ENCODE measurements around the gene LRRC14B. TPM values are rescaled to one million over a fixed set of nuclear protein-coding genes. Genes with fewer than 3 reads are reported as not detected.
A peak's percentile ranks its signal among the peaks of the same experiment; 100 is the strongest.

Gene LRRC14B
- total and polyA plus RNA-seq, 4 donors: not detected

DNA sequence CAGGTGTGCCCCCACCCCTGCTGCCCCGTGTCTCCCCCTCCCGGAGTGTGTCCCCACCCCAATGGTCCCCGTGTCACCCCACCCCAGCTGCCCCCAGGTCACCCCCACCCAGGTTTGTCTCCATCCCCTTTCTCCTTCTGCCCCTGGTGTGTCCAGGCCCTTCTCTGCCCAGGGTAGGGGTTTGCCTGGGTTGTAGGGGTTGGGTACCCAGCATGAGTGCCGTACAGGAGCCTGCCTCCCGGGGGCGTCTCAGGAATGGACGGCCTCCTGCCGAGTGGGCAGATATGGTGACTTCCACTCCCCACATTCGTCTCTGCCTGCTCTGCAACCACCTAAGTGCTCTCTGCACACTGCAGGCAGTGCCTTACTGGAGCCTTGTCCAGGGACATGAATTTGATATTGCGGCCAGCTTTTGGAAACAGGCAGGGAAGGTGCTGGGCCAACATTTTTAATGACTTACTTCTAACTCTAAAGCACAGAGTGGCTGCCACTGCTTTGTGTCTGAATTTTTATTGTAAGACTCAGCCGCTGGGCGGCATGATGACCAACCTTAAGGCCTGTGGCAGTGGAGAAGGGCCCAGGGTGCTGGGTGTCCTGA, 6.7 kb downstream of the LRRC14B start:
- Histone ChIP-seq H3K27ac (ENCODE audit: low read depth in 1 of 2, low read length in 2 of 2) (no peak overlapping the region), H3K27me3 (ENCODE audit: control insufficient read depth in 1 of 2, insufficient read depth in 2 of 2, low read length in 1 of 2) (no peaks in the 10 kb centered on the region), H3K4me3 (ENCODE audit: low read length in 2 of 2) (no peak overlapping the region), H3K9me3 (ENCODE audit: control insufficient read depth, low read length) (no peaks in the 10 kb centered on the region), H3K4me1 (ENCODE audit: control insufficient read depth in 1 of 2, insufficient read depth in 2 of 2, low read length in 2 of 2) (no peaks in the 10 kb centered on the region), H3K36me3 (ENCODE audit: control insufficient read depth in 1 of 2, insufficient read depth in 2 of 2, low read length in 1 of 2) (no peaks in the 10 kb centered on the region)
- DNase-seq (peak in 1 of 2 donors; percentile 49), ATAC-seq (ENCODE audit: low FRiP score) (no peak)
- WGBS, 2 donors: 90 to 92% methylated on average over 12 of the region's 12 CpGs
- intact Hi-C loops (cut with DNase I): no loop called here

DNA sequence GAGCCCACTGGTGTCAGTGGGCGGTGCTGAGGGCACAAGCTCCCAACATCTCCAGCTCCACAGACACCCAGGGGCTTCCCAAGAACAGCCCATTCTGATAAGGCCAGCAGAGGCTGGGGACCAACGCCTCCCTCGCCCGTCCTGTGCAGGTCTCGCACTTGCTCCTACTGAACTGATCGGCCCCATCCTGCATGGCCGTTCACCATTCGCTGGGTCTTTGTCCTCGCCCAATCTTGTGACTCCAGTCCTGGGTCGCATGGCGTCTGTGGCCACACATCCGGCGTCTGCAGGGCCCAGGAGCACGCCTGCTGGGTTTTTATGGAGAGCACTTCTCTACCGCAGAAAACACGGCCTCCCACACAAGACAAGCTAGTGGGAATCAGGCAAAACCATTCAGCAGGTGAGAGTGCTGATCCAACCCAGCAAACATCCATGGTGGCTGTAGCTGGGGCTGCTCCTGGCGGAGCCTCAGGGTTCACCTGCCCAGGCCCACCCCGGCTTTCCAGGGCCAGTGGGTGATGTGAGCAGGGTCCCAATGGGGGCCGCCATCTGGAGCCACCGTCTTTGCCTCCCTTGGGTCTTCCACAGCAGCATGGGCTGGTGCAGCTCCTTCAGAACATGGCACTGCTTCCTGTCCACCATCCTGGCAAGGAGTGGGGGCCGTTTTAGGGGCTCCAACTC, 7.4 kb downstream of the LRRC14B start:
- 97 to 98% methylated on average over 21 of the region's 21 CpGs for WGBS, 2 donors
- H3K27ac ChIP-seq (ENCODE audit: low read depth in 1 of 2, low read length in 2 of 2): no peak overlapping the region
- intact Hi-C loops (cut with DNase I): no loop called here
- DNase-seq (peak in 1 of 2 donors; percentile 66), ATAC-seq (ENCODE audit: low FRiP score) (no peak)
- no peaks in the 10 kb centered on the region for H3K27me3 ChIP-seq (ENCODE audit: control insufficient read depth in 1 of 2, insufficient read depth in 2 of 2, low read length in 1 of 2)
- H3K9me3 ChIP-seq (ENCODE audit: control insufficient read depth, low read length): no peaks in the 10 kb centered on the region
- no peak overlapping the region for H3K4me3 ChIP-seq (ENCODE audit: low read length in 2 of 2)
- no peaks in the 10 kb centered on the region for H3K36me3 ChIP-seq (ENCODE audit: control insufficient read depth in 1 of 2, insufficient read depth in 2 of 2, low read length in 1 of 2)
- H3K4me1 ChIP-seq (ENCODE audit: control insufficient read depth in 1 of 2, insufficient read depth in 2 of 2, low read length in 2 of 2): no peaks in the 10 kb centered on the region

DNA sequence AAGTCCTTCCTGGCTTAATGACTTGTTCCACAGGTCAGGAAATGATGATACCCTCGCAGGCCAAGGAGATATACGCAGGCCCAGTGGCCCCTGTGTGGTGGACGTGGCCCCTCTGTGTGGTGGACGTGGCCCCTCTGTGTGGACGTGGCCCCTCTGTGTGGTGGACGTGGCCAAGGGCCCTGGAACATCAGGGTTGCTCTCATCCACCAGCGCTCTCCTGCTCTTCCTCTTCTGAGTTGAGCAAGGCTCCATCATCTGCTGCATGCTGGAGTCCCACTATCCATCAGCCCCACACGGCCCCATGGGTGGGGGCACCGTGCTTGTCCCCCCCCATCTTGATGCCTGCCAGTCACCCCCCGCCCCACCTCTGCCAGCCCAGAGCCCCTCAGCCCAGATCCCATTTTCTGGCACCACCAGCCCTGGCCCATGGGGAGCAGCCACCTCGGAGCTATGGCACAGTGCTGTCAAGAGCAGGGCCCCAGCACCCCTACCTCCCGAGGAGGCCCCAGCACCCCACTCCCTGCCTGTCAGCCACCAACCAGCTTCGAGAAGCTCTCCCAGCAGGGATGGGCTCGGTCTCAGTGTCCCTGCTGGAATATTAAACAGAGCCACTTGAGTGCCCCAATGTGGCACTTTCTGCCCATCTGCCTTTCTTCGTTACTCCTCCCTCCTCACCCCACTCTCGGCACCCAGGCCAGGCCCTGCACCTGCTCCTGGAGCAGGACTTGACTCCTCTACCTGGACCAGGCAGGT, 8.1 kb downstream of the LRRC14B start:
- peak; percentile 26 for ATAC-seq (ENCODE audit: low FRiP score)
- Histone ChIP-seq H3K4me3 (ENCODE audit: low read length in 2 of 2) (no peak overlapping the region), H3K27me3 (ENCODE audit: control insufficient read depth in 1 of 2, insufficient read depth in 2 of 2, low read length in 1 of 2) (no peaks in the 10 kb centered on the region), H3K27ac (ENCODE audit: low read depth in 1 of 2, low read length in 2 of 2) (no peak overlapping the region), H3K9me3 (ENCODE audit: control insufficient read depth, low read length) (no peaks in the 10 kb centered on the region), H3K4me1 (ENCODE audit: control insufficient read depth in 1 of 2, insufficient read depth in 2 of 2, low read length in 2 of 2) (no peaks in the 10 kb centered on the region), H3K36me3 (ENCODE audit: control insufficient read depth in 1 of 2, insufficient read depth in 2 of 2, low read length in 1 of 2) (no peaks in the 10 kb centered on the region)
- intact Hi-C loops (cut with DNase I): no loop called here
- peak in 1 of 2 donors; percentile 62 for DNase-seq
- 95 to 97% methylated on average over 16 of the region's 16 CpGs for WGBS, 2 donors

DNA sequence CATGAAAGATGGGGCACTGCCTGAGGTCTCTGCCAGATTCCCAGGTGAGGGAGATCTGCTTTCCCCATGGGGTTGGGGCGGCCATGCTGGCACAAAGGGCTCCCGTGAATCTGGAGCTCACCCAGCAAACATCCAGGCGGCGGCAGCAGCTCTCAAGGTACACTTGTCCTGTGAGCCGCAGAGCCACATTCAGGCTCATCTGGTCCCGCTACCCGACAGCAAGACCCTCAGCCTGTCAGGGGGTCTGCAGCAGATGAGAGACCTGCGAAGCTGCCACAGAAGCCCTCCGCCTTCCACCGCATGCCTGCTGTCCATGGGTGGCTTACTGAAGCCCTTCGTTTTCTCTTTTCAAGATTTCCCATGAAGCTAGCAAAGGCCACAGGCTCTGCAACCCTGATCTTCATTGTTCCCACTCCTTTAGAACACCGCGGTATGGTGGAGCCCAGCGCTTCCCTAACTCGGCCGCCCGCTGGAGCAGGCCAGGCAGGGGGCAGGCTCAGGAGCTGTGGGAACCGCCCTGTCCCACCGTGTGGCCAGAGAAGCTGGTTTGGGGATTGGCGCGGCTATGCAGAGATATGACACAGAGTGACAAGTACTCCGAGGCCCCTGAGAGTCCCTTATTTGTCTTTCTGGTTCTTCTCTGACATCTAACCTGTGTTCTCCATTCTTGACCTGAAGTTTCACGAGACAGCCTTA, 8.8 kb downstream of the LRRC14B start:
- DNase-seq: peak in 1 of 2 donors; percentile 57
- no peaks in the 10 kb centered on the region for H3K36me3 ChIP-seq (ENCODE audit: control insufficient read depth in 1 of 2, insufficient read depth in 2 of 2, low read length in 1 of 2)

DNA sequence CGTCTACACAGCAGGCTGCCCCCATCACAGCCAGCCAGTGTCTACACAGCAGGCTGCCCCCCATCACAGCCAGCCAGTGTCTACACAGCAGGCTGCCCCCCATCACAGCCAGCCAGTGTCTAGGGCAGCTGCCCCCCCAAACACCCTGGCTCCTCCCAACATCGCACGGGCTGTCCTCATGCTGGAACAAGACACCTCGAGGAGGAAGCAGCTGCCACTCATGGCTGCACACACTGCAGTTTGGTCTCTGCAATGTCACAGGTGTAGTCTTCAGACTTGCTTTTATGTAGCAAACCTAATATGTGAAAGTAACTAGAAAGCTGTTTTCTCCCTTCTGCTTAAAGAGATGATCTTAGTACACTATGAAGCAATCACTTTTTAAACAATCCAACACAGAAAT, 9.7 kb downstream of the LRRC14B start:
- intact Hi-C loops (cut with DNase I): no loop called here
- H3K27me3 ChIP-seq (ENCODE audit: control insufficient read depth in 1 of 2, insufficient read depth in 2 of 2, low read length in 1 of 2): no peaks in the 10 kb centered on the region
- H3K4me3 ChIP-seq (ENCODE audit: low read length in 2 of 2): no peak overlapping the region
- WGBS, 2 donors: 85 to 91% methylated on average over 3 to 4 of the region's 4 CpGs
- DNase-seq: no peak
- no peak overlapping the region for H3K27ac ChIP-seq (ENCODE audit: low read depth in 1 of 2, low read length in 2 of 2)
- H3K36me3 ChIP-seq (ENCODE audit: control insufficient read depth in 1 of 2, insufficient read depth in 2 of 2, low read length in 1 of 2): no peaks in the 10 kb centered on the region
- H3K4me1 ChIP-seq (ENCODE audit: control insufficient read depth in 1 of 2, insufficient read depth in 2 of 2, low read length in 2 of 2): no peaks in the 10 kb centered on the region
- no peak for ATAC-seq (ENCODE audit: low FRiP score)
- no peaks in the 10 kb centered on the region for H3K9me3 ChIP-seq (ENCODE audit: control insufficient read depth, low read length)

More for the DNA sequence above, 8.8 kb downstream of the LRRC14B start:
- Histone ChIP-seq H3K27me3 (ENCODE audit: control insufficient read depth in 1 of 2, insufficient read depth in 2 of 2, low read length in 1 of 2) (no peaks in the 10 kb centered on the region), H3K27ac (ENCODE audit: low read depth in 1 of 2, low read length in 2 of 2) (no peak overlapping the region), H3K9me3 (ENCODE audit: control insufficient read depth, low read length) (no peaks in the 10 kb centered on the region), H3K4me1 (ENCODE audit: control insufficient read depth in 1 of 2, insufficient read depth in 2 of 2, low read length in 2 of 2) (no peaks in the 10 kb centered on the region), H3K4me3 (ENCODE audit: low read length in 2 of 2) (no peak overlapping the region)
- ATAC-seq (ENCODE audit: low FRiP score): no peak
- 93 to 96% methylated on average over 23 of the region's 23 CpGs for WGBS, 2 donors
- intact Hi-C loops (cut with DNase I): no loop called here

DNA sequence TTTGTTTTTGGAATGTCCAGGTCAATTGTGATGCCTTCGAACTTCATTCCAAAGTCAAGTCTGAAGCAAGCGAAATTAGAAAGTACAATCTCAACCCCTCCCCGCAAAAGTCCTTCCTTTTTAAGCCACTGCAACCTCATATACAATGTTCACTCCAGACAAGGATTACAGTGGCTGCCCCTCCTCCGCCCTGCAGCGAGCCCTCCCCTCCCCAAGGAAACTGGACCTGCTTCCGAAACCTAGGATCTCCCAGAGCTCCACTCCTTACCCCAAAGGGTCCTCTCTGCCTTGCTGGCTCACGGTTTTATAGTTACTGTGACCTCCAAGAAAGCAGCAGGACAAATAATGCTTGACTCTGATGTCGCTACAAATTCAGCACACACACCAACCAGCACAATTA, 10.4 kb downstream of the LRRC14B start:
- Histone ChIP-seq H3K27ac (ENCODE audit: low read depth in 1 of 2, low read length in 2 of 2) (no peak overlapping the region), H3K27me3 (ENCODE audit: control insufficient read depth in 1 of 2, insufficient read depth in 2 of 2, low read length in 1 of 2) (no peaks in the 10 kb centered on the region), H3K9me3 (ENCODE audit: control insufficient read depth, low read length) (no peaks in the 10 kb centered on the region), H3K4me1 (ENCODE audit: control insufficient read depth in 1 of 2, insufficient read depth in 2 of 2, low read length in 2 of 2) (no peaks in the 10 kb centered on the region), H3K4me3 (ENCODE audit: low read length in 2 of 2) (no peak overlapping the region), H3K36me3 (ENCODE audit: control insufficient read depth in 1 of 2, insufficient read depth in 2 of 2, low read length in 1 of 2) (no peaks in the 10 kb centered on the region)
- intact Hi-C loops (cut with DNase I): no loop called here
- no peak for ATAC-seq (ENCODE audit: low FRiP score)
- 95 to 98% methylated on average over 8 of the region's 8 CpGs for WGBS, 2 donors
- DNase-seq: no peak

DNA sequence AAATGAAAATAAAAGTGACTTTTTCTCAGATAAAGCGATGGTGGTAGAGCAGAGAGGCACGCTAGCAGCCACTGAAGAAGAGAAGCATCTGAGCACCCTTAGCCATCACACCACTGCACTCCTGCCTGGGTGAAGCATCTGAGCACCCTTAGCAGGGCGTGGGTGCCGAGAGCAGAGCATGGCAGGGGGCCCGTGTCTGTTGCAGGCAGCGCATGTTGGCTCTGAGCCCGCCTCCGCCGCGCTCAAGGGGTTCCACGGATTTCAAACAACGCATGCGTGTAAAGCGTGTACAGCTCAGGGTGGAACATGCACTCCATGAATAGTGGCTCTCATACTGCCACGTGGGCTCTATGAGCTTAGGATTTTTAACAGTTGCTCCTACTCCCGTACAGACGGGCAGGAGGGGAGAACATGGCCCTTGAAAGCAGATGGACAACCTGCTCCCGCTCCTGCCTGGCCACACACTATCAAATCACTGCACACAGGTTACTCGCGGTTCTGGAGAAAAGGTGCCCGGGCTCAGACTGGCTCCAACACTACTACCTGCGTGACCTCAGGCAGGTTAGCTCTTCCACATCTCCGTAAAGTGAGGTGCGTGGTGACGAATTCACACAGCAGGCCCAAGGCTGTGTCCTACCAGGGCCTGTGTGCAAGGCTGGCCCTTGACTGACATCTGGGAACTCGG, 12.1 kb downstream of the LRRC14B start:
- ATAC-seq (ENCODE audit: low FRiP score) (no peak), DNase-seq (peak in 1 of 2 donors; percentile 70)
- H3K27me3 ChIP-seq (ENCODE audit: control insufficient read depth in 1 of 2, insufficient read depth in 2 of 2, low read length in 1 of 2): no peaks in the 10 kb centered on the region
- no peaks in the 10 kb centered on the region for H3K9me3 ChIP-seq (ENCODE audit: control insufficient read depth, low read length)
- H3K4me3 ChIP-seq (ENCODE audit: low read length in 2 of 2): no peak overlapping the region
- no peaks in the 10 kb centered on the region for H3K36me3 ChIP-seq (ENCODE audit: control insufficient read depth in 1 of 2, insufficient read depth in 2 of 2, low read length in 1 of 2)
- 93 to 95% methylated on average over 26 of the region's 26 CpGs for WGBS, 2 donors
- H3K27ac ChIP-seq (ENCODE audit: low read depth in 1 of 2, low read length in 2 of 2): no peak overlapping the region
- H3K4me1 ChIP-seq (ENCODE audit: control insufficient read depth in 1 of 2, insufficient read depth in 2 of 2, low read length in 2 of 2): no peaks in the 10 kb centered on the region
- intact Hi-C loops (cut with DNase I): no loop called here

DNA sequence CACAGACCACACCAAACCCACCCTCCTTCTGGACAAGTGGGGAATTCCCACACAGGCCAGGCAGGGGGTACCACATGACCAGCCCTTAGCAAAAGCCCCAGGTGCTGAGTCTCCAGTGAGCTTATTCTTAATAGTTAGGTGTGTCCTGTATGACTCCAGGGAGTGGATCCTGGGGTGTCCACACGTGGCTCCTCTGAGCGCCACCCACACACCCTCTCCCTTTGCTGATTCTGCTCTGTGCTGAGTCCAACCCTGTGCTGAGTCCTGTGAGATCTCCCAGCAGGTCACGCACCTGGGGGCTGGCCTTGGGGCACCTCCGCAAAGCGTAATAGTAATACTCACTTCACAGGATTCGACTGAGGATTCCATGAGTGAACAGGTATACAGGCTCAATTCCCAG, 12.7 kb downstream of the LRRC14B start:
- Histone ChIP-seq H3K27ac (ENCODE audit: low read depth in 1 of 2, low read length in 2 of 2) (no peak overlapping the region), H3K36me3 (ENCODE audit: control insufficient read depth in 1 of 2, insufficient read depth in 2 of 2, low read length in 1 of 2) (no peaks in the 10 kb centered on the region), H3K27me3 (ENCODE audit: control insufficient read depth in 1 of 2, insufficient read depth in 2 of 2, low read length in 1 of 2) (no peaks in the 10 kb centered on the region), H3K4me1 (ENCODE audit: control insufficient read depth in 1 of 2, insufficient read depth in 2 of 2, low read length in 2 of 2) (no peaks in the 10 kb centered on the region), H3K9me3 (ENCODE audit: control insufficient read depth, low read length) (no peaks in the 10 kb centered on the region), H3K4me3 (ENCODE audit: low read length in 2 of 2) (no peak overlapping the region)
- intact Hi-C loops (cut with DNase I): no loop called here
- 89 to 94% methylated on average over 6 of the region's 6 CpGs for WGBS, 2 donors
- ATAC-seq (ENCODE audit: low FRiP score): no peak
- DNase-seq: no peak

Data from aorta (tissue), 5 donors.